Activated CD8-positive, alpha-beta memory T cell treated with anti-CD3 and anti-CD28 coated beads, Interleukin-2, amount 10 ng/mL, durations not matched to agents 7 days and 5 days (primary cell): ENCODE measurements around the gene ZFYVE26. TPM values are rescaled to one million over a fixed set of nuclear protein-coding genes. Genes with fewer than 3 reads are reported as not detected.
"Not testable (repeated sequence)": the region's sequence is repeated elsewhere in the genome, so short reads cannot be mapped to it uniquely, and the experiment has no call there.

Source experiments
- ATAC-seq: fragments of 150-1000 bp; cut with Tn5 transposase; one replicate; pipeline ENCODE4 v1.10.0; 2021; ENCODE audit warnings: moderate library complexity
- CTCF ChIA-PET: fragments of 350-600 bp; sonication (Branson Sonifier 250); formaldehyde crosslinking; loops from one replicate; lab custom pipeline; 2021; ENCODE audit warnings: antibody characterized with exemption; lab: Charles Lee
- DNase-seq: peaks from one replicate; pipeline ENCODE4 v3.0.0-alpha.2; 2020
- H3K27ac Mint-ChIP-seq: one replicate; pipeline ENCODE4 v1.8.0; 2021; ENCODE audit warnings: mild to moderate bottlenecking, mixed read lengths
- H3K27me3 Mint-ChIP-seq: one replicate; pipeline ENCODE4 v1.8.0; 2021; ENCODE audit warnings: mixed read lengths
- H3K36me3 Mint-ChIP-seq: one replicate; pipeline ENCODE4 v1.8.0; 2021; ENCODE audit warnings: mild to moderate bottlenecking, mixed read lengths
- H3K4me1 Mint-ChIP-seq: one replicate; pipeline ENCODE4 v1.8.0; 2021; ENCODE audit warnings: mixed read lengths
- H3K4me3 Mint-ChIP-seq: one replicate; pipeline ENCODE4 v1.8.0; 2021; ENCODE audit warnings: mild to moderate bottlenecking, moderate library complexity, mixed read lengths
- H3K9me3 Mint-ChIP-seq: one replicate; pipeline ENCODE4 v1.8.0; 2022; ENCODE audit warnings: low read depth, mixed read lengths
- total RNA-seq, 2 experiments: library from RNA; stranded (reverse); gene quantifications; one replicate each; pipeline ENCODE4 v1.2.3, GENCODE V29; 2021

Gene ZFYVE26
- total RNA-seq, 2 experiments from 2014 or later = 25.3 to 27.0 TPM

DNA sequence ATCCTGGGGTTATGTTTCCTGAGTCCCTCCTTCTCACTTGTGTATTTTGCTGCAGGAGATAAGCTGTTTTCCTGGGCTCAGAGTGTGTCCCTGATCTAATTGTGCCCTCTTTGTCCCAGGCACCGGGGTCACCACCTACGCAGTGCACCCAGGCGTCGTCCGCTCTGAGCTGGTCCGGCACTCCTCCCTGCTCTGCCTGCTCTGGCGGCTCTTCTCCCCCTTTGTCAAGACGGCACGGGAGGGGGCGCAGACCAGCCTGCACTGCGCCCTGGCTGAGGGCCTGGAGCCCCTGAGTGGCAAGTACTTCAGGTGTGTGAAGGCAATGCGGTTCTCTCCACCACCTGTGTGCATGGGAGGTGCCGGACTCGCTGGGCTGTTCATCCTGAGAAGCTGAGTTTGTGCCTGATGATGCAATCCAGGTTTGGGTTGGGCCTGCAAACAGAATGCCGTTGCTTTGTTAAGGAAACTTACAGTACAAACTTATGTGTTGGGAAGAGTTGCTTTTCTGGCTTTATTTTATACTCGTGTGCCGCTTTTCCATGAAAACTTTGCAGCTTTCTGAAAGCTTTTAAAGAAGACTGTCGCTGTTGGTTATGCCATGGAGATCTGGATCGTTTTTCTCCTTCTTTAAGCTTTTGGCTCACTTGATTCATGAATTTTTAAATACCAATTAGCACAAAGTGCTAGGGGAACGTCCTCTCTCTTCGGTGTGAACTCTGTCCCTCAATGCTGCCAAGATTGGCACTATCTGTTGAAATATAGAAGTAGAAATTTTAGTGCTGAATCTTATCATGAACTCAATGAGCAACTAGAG lies 87.1 kb downstream of the ZFYVE26 start:
- no peak overlapping the region for H3K4me3 Mint-ChIP-seq
- CTCF ChIA-PET = no interaction called here

DNA sequence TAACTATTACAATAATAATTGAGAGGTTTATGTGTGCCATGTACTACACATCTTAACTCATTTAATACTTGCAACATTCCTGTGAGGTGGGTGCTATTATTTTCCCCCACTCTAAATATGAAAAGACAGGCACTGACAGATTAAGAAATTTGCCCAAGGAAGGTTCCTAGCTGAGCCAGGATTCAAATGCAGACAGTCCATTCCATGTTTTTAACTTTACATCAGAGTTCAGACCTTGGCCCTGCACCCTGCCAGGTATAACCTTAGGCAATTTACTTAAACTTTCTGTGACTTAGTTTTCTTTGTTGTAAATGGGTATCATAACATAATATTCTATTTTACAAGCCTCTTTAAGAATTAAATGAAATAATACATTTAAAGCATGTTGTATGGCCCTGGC lies 88.1 kb downstream of the ZFYVE26 start:
- CTCF ChIA-PET = no interaction called here
- no peaks in the 10 kb centered on the region for H3K9me3 Mint-ChIP-seq
- H3K27ac Mint-ChIP-seq = no peak overlapping the region
- H3K4me3 Mint-ChIP-seq = no peak overlapping the region
- DNase-seq = no peak
- H3K36me3 Mint-ChIP-seq = no peaks in the 10 kb centered on the region
- H3K4me1 Mint-ChIP-seq = no peaks in the 10 kb centered on the region
- H3K27me3 Mint-ChIP-seq = peaks cover 18% of the 10 kb centered on the region
- ATAC-seq = no peak

More for the DNA sequence above, 87.1 kb downstream of the ZFYVE26 start:
- no peak for DNase-seq
- Mint-ChIP-seq H3K27me3 (peaks cover 8% of the 10 kb centered on the region), H3K9me3 (no peaks in the 10 kb centered on the region), H3K27ac (no peak overlapping the region), H3K36me3 (no peaks in the 10 kb centered on the region), H3K4me1 (no peaks in the 10 kb centered on the region)
- no peak for ATAC-seq

DNA sequence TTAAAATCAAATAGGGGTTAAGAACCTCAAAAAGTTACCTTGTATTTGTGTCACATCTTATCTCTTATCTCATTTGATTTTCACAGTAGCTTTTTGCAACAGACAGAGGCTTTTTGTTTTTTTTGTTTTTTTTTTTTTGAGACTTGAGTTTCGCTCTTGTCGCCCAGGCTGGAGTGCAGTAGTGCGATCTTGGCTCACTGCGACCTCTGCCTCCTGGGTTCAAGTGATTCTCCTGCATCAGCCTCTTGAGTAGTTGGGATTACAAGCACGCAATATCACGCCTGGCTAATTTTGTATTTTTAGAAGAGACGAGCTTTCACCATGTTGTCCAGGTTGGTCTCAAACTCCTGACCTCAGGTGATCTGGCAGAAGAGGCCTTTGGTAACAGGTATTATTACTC lies 89.0 kb downstream of the ZFYVE26 start:
- CTCF ChIA-PET = no interaction called here
- Mint-ChIP-seq H3K36me3 (no peaks in the 10 kb centered on the region), H3K4me3 (no peak overlapping the region), H3K27ac (no peak overlapping the region), H3K9me3 (no peaks in the 10 kb centered on the region), H3K27me3 (peaks cover 25% of the 10 kb centered on the region), H3K4me1 (peaks cover 4% of the 10 kb centered on the region)
- ATAC-seq (no peak), DNase-seq (no peak)

DNA sequence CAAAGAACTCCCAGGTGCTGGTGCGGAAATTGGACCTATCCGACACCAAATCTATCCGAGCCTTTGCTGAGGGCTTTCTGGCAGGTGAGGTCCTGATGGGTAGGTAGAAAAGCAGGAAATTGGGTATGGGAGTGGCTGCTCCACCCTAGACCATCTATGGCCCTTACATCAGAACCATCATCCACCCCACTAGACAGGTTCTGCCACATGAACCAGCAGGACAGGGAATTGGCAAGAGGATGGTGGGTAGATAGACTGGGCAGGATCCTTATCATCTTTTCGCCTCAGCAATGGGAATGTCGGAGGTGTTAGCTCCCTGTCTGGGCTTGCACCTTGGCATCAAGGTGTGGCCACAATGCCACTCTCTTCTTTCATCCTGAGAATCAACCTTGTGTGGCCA lies 91.2 kb downstream of the ZFYVE26 start:
- CTCF ChIA-PET = no interaction called here
- ATAC-seq (no peak), DNase-seq (no peak)
- Mint-ChIP-seq H3K27me3 (peaks cover 41% of the 10 kb centered on the region), H3K27ac (no peak overlapping the region), H3K4me3 (no peak overlapping the region), H3K9me3 (no peaks in the 10 kb centered on the region), H3K4me1 (peaks cover 11% of the 10 kb centered on the region), H3K36me3 (peaks cover 1% of the 10 kb centered on the region)

DNA sequence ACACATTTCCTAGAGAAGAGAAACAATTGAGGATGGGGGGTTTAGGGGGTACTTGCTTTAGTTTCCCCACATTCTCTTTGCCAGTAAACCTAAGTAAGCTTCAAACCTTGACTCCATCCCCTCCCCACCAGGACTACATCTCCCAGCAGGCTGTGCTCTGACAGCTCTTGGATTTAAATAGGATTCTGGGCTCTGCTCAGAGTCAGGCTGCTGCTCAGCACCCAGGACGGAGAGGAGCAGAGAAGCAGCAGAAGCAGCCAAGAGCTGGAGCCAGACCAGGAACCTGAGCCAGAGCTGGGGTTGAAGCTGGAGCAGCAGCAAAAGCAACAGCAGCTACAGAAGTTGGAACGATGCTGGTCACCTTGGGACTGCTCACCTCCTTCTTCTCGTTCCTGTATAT lies 94.1 kb downstream of the ZFYVE26 start:
- H3K27me3 Mint-ChIP-seq = peaks cover 45% of the 10 kb centered on the region
- no peak for DNase-seq
- H3K4me3 Mint-ChIP-seq = no peak overlapping the region
- H3K9me3 Mint-ChIP-seq = no peaks in the 10 kb centered on the region
- H3K4me1 Mint-ChIP-seq = peaks cover 15% of the 10 kb centered on the region
- CTCF ChIA-PET = no interaction called here
- H3K36me3 Mint-ChIP-seq = peaks cover 1% of the 10 kb centered on the region
- no peak for ATAC-seq
- H3K27ac Mint-ChIP-seq = no peak overlapping the region

DNA sequence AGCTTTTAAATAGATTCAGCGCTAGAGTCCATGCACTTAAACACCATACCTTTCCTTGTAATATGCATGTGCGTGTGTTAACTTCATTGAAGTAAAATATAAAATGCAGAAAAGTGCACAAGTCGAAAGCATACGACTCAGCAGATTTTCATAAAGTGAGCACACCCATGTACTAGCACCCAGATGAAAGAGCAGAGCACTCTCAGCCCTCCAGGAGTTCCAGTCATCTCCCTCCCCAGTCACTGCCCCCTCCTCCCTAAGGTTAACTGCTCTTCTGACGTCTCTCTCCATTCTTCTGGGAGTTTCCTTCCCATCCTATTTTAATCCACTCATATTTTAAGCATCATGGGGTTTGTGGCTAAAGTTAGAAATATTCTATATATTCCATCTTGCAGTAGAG lies 94.5 kb downstream of the ZFYVE26 start:
- H3K9me3 Mint-ChIP-seq = no peaks in the 10 kb centered on the region
- H3K4me3 Mint-ChIP-seq = no peak overlapping the region
- H3K4me1 Mint-ChIP-seq = peaks cover 15% of the 10 kb centered on the region
- DNase-seq (no peak), ATAC-seq (no peak)
- CTCF ChIA-PET = interaction anchor here (1.2 kb wide), 1 partner anchor 10 kb away, joined by 4 read pairs; no protein-coding TSS in a partner anchor
- H3K27ac Mint-ChIP-seq = no peak overlapping the region
- H3K36me3 Mint-ChIP-seq = peaks cover 1% of the 10 kb centered on the region
- peaks cover 45% of the 10 kb centered on the region for H3K27me3 Mint-ChIP-seq

DNA sequence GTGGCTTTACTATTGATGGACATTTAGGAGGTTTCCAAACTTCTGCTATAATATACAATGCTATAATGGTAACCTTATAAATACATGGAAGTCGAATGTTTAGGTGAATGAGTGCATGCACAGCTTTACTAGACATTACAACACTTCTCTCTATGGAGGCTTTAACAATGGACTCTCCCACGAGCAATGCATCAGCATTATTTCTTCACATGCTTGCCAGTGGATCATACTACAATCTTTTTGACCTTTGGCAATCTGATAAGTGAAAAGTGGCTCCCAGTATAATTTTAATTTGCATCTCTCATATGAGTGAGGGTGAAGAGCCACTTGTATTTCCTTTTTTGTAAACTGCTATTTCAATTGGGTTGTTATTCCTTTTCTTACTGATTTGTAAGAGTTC lies 96.5 kb downstream of the ZFYVE26 start:
- Mint-ChIP-seq H3K4me3 (no peak overlapping the region), H3K9me3 (no peaks in the 10 kb centered on the region), H3K27me3 (peaks cover 43% of the 10 kb centered on the region), H3K27ac (no peak overlapping the region), H3K36me3 (peaks cover 1% of the 10 kb centered on the region), H3K4me1 (peaks cover 15% of the 10 kb centered on the region)
- ATAC-seq (no peak), DNase-seq (no peak)
- CTCF ChIA-PET = no interaction called here

DNA sequence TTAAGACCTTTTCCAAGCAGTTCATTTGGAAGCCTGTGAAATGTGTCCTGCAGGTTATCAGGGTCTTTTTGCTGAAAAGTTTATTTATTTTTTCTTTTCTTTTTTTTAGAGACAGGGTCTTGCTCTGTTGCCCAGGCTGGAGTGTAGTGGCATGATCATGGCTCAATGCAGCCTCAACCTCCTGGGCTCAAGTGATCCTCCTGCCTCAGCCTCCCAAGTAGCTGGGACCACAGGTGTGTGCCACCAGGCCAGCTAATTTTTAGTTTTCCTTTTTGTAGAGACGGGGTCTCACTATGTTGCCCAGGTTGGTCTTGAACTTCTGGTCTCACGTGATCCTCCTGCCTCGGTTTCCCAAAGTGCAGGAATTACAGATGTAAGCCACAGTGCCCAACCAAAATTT lies 97.0 kb downstream of the ZFYVE26 start:
- CTCF ChIA-PET, H3K9me3 Mint-ChIP-seq, H3K4me3 Mint-ChIP-seq, H3K27ac Mint-ChIP-seq, H3K36me3 Mint-ChIP-seq, ATAC-seq, DNase-seq: not testable (repeated sequence)
- peaks cover 15% of the 10 kb centered on the region for H3K4me1 Mint-ChIP-seq
- peaks cover 41% of the 10 kb centered on the region for H3K27me3 Mint-ChIP-seq

DNA sequence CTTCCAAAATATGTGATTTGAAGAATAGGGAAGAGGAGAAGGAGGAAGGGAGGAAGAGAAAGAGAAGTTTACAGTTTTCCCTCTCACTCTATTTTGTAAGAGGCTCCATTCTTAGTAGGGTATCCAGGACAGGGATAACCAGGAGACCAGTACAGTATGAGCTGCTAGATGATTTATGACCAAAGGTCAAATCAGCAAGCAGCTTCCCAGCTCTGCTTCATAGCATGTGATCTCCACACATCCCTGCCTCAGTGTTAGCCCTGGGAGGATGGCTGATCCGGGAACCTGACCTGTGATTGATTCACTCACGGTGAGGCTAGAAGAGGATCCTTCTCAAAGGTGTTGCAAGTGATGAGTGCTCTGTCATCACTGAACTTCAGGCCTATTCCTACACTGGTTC lies 98.1 kb downstream of the ZFYVE26 start:
- no peak overlapping the region for H3K27ac Mint-ChIP-seq
- H3K36me3 Mint-ChIP-seq = peaks cover 1% of the 10 kb centered on the region
- no peak for ATAC-seq

DNA sequence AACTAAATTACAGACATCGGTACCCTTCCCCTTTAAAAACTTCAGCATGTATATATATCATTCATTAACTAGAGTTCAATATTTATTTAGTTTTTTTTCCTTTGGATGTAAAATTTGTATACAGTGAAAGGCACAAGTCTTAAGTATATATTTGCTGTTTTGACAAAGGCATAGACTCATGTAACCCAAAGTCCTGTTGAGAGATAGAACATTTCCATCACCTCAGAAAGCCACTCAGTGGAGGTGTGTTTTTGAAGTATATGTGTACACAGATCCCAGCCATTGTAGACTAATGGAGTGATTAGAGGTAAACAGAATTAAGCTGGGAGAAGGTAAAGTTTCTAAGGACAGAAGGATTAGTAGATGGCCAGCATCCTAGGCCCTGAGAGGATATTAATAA lies 99.3 kb downstream of the ZFYVE26 start:
- Mint-ChIP-seq H3K4me1 (peaks cover 11% of the 10 kb centered on the region), H3K36me3 (peaks cover 1% of the 10 kb centered on the region), H3K4me3 (no peak overlapping the region), H3K27me3 (peaks cover 24% of the 10 kb centered on the region), H3K27ac (no peak overlapping the region), H3K9me3 (no peaks in the 10 kb centered on the region)
- CTCF ChIA-PET = interaction anchor here (1.4 to 1.8 kb wide), 2 partner anchors 13 kb away, joined by 4 to 5 read pairs; no protein-coding TSS in a partner anchor
- DNase-seq (no peak), ATAC-seq (no peak)

More for the DNA sequence above, 98.1 kb downstream of the ZFYVE26 start:
- Mint-ChIP-seq H3K4me1 (peaks cover 15% of the 10 kb centered on the region), H3K4me3 (no peak overlapping the region), H3K9me3 (no peaks in the 10 kb centered on the region), H3K27me3 (peaks cover 31% of the 10 kb centered on the region)
- DNase-seq = no peak
- CTCF ChIA-PET = interaction anchor here (1.8 kb wide), 1 partner anchor 14 kb away, joined by 4 read pairs; no protein-coding TSS in a partner anchor

DNA sequence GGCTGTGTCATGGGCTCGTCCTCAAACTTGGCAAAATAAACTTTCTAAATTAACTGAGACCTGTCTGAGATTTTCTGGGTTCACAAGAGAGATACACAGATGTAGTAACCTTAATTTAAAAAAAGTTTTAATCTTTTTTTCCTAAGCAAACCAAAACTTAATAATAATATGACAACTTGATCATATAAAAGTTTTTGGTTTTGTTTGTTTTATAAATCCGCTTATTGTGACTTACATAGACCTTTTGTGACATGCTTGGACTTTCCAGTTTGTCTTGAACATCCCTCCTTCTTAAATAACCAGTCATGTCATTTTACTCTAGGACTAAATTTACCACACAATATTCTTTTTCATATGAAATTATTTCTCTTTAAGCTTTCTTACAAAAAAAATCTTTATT lies 106.2 kb downstream of the ZFYVE26 start:
- CTCF ChIA-PET = no interaction called here
- DNase-seq (no peak), ATAC-seq (no peak)
- H3K4me3 Mint-ChIP-seq = no peak overlapping the region
- H3K4me1 Mint-ChIP-seq = no peaks in the 10 kb centered on the region
- peaks cover 10% of the 10 kb centered on the region for H3K36me3 Mint-ChIP-seq
- H3K27me3 Mint-ChIP-seq = peaks cover 8% of the 10 kb centered on the region
- no peak overlapping the region for H3K27ac Mint-ChIP-seq
- peaks cover 8% of the 10 kb centered on the region for H3K9me3 Mint-ChIP-seq

DNA sequence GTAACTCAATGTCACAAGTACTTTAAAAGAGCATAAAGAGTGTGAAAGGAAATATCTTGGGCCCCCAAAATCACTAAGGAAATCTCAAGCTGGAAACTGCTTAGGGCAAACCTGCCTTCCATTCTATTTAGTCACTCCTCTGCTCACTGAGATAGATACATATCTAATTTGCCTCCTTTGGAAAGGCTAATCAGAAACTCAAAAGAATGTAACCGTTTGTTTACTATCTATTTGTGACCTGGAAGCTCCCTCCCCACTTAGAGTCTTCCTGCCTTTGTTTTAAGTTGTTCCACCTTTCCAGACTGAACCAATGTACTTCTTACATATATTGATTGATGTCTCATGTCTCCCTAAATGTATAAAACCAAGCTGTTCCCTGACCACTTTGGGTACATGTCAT lies 106.6 kb downstream of the ZFYVE26 start:
- H3K9me3 Mint-ChIP-seq, H3K27me3 Mint-ChIP-seq, DNase-seq, ATAC-seq, CTCF ChIA-PET, H3K4me1 Mint-ChIP-seq, H3K4me3 Mint-ChIP-seq, H3K36me3 Mint-ChIP-seq, H3K27ac Mint-ChIP-seq: not testable (repeated sequence)

DNA sequence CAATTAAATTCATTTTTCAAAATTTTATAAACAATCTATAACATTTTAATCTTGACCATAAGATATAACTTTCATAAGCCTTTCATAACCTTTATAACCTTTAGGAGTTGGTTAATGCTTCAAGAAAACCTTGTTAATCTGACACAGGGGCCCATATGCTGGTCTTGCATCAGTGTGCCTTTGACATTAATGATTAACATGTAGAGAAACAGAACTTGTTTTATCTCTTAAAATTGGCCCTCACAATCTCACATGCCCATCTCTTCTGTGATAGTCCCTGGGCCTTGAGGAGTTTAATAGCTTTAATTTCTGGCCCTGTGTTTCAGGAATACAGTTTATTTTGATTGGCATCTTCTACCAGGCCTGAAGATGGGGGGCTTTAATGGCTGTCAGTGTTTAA lies 107.0 kb downstream of the ZFYVE26 start:
- ATAC-seq, H3K4me1 Mint-ChIP-seq, DNase-seq, H3K9me3 Mint-ChIP-seq, CTCF ChIA-PET, H3K4me3 Mint-ChIP-seq, H3K36me3 Mint-ChIP-seq, H3K27ac Mint-ChIP-seq: not testable (repeated sequence)
- peaks cover 11% of the 10 kb centered on the region for H3K27me3 Mint-ChIP-seq

DNA sequence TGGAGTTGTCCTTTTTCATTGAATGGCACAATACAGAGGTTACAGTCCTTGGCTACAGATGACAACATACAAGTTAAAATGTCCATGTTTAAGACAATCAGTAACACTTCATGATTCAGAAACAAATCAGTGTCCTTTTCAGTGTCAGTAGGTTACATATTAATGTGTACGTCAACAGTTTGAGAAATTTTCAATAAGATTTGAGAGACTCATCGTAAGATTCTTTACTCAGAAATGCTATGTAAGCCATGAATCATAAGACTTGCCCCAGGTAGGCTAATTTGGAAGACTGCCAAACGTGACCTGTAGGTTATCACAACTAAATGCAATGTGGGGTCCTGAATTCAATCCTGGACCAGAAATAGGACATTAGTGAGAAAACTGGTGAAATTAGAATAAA lies 111.2 kb downstream of the ZFYVE26 start:
- peaks cover 3% of the 10 kb centered on the region for H3K4me1 Mint-ChIP-seq
- DNase-seq = no peak
- H3K36me3 Mint-ChIP-seq = peaks cover 7% of the 10 kb centered on the region
- peaks cover 4% of the 10 kb centered on the region for H3K27me3 Mint-ChIP-seq
- H3K27ac Mint-ChIP-seq = no peak overlapping the region
- no peak for ATAC-seq
- CTCF ChIA-PET = interaction anchor here (0.9 to 4.6 kb wide), 29 partner anchors 8 to 290 kb away, joined by 3 to 78 read pairs (median 6); partner anchors contain the start of genes ARG2, PIGH and RDH11
- no peak overlapping the region for H3K4me3 Mint-ChIP-seq
- peaks cover 4% of the 10 kb centered on the region for H3K9me3 Mint-ChIP-seq
